Mucosa of descending colon (tissue), 3 donors: Measurements from ENCODE around the gene CEP41. TPM values are rescaled to one million over a fixed set of nuclear protein-coding genes. Genes with fewer than 3 reads are reported as not detected.

ENCODE experiments used
- ATAC-seq: fragments of 200-7000 bp; cut with Tn5 transposase; one replicate; pipeline ENCODE4 v1.9.1; 2020; ENCODE audit warnings: mild to moderate bottlenecking, moderate library complexity
- DNase-seq, 3 donors: peaks; one replicate each; pipeline ENCODE4 v3.0.0-alpha.2; 2020
- H3K36me3 ChIP-seq: fragments of 200-600 bp; one replicate; pipeline ENCODE4 v1.8.0; 2021; ENCODE audit warnings: low read depth, mild to moderate bottlenecking
- H3K4me1 ChIP-seq: fragments of 200-600 bp; one replicate; pipeline ENCODE4 v1.8.0; 2021; ENCODE audit warnings: low read depth, mild to moderate bottlenecking
- H3K4me3 ChIP-seq: fragments of 200-600 bp; one replicate; pipeline ENCODE4 v1.8.0; 2021; ENCODE audit warnings: mild to moderate bottlenecking
- H3K9me3 ChIP-seq: fragments of 200-600 bp; one replicate; pipeline ENCODE4 v1.8.0; 2021; ENCODE audit warnings: mild to moderate bottlenecking
- CTCF ChIP-seq: fragments of 200-600 bp; IDR thresholded peaks from one replicate; pipeline ENCODE4 v1.8.0; 2022; ENCODE audit warnings: antibody characterized with exemption, mild to moderate bottlenecking
- intact Hi-C, 2 donors: fragments of 100-400 bp; cut with DNase I in 1 of 2; cut with micrococcal nuclease in 1 of 2; formaldehyde crosslinking; loops; one replicate each; pipeline versions ENCODE4 v1.11.0 to v1.11.1; 2022; cut with DNase I, micrococcal nuclease
- total RNA-seq, 3 donors: library from RNA; stranded (reverse); fragmentation: NEBNext Ultra II Directional in 2 of 3; extraction: Animal tissue kit (Norgen Biotek cat#: 25700) in 2 of 3; gene quantifications; one replicate each; pipeline versions ENCODE4 v1.2.1 to v1.2.4, GENCODE V29; 2021 to 2023
- donor health status: DM: no; HTN: no; CAD: no; lungs with moderate emphysema.
- donor health status: DM: no; HTN: no; CAD: no.
- donor health status: DM: no; HTN: yes; CAD: no.

CEP41 gene
- total RNA-seq, 3 donors from 2014 or later, result 6.4 to 8.3 (median 6.6) TPM

- Histone ChIP-seq H3K4me3 (no peak overlapping the region), H3K36me3 (no peaks in the 10 kb centered on the region), H3K9me3 (peaks cover under 1% of the 10 kb centered on the region), H3K4me1 (peaks cover 10% of the 10 kb centered on the region)
- DNase-seq (no peak), ATAC-seq (no peak)
- intact Hi-C loops, result no loop called here
- TF ChIP-seq CTCF, result no peak
These were observed 69.8 kb downstream of the CEP41 start for GRCh38 chr7:130371046-130371445.

GRCh38 chr7:130369831-130370550, 70.8 kb downstream of the CEP41 start:
- intact Hi-C loops, result no loop called here
- Histone ChIP-seq H3K4me1 (peaks cover 10% of the 10 kb centered on the region), H3K36me3 (no peaks in the 10 kb centered on the region), H3K9me3 (no peaks in the 10 kb centered on the region), H3K4me3 (no peak overlapping the region)
- no peak for DNase-seq
- no peak for ATAC-seq
- TF ChIP-seq CTCF, result no peak

GRCh38 chr7:130369110-130369711, 71.6 kb downstream of the CEP41 start:
- ATAC-seq (peak; percentile 46), DNase-seq (no peak)
- peaks cover 10% of the 10 kb centered on the region for H3K4me1 ChIP-seq

GRCh38 chr7:130367836-130368746, 72.7 kb downstream of the CEP41 start:
- ATAC-seq (no peak), DNase-seq (no peak)
- no peak overlapping the region for H3K4me3 ChIP-seq
- H3K4me1 ChIP-seq, result peaks cover 10% of the 10 kb centered on the region
- intact Hi-C loops, result no loop called here
- no peak for TF ChIP-seq CTCF
- H3K36me3 ChIP-seq, result no peaks in the 10 kb centered on the region
- H3K9me3 ChIP-seq, result no peaks in the 10 kb centered on the region

More at GRCh38 chr7:130369110-130369711, 71.6 kb downstream of the CEP41 start:
- H3K9me3 ChIP-seq, result no peaks in the 10 kb centered on the region
- H3K36me3 ChIP-seq, result no peaks in the 10 kb centered on the region
- intact Hi-C loops, result no loop called here
- H3K4me3 ChIP-seq, result no peak overlapping the region
- TF ChIP-seq CTCF, result no peak

- DNase-seq (no peak), ATAC-seq (no peak)
- H3K4me3 ChIP-seq, result no peak overlapping the region
- H3K4me1 ChIP-seq, result peaks cover 10% of the 10 kb centered on the region
- H3K36me3 ChIP-seq, result no peaks in the 10 kb centered on the region
- TF ChIP-seq CTCF, result no peak
- H3K9me3 ChIP-seq, result no peaks in the 10 kb centered on the region
- intact Hi-C loops, result no loop called here
These were observed 73.6 kb downstream of the CEP41 start for GRCh38 chr7:130367088-130367755.
